Astrocyte of the cerebellum (primary cell): ENCODE results near the gene PTGES2.

Source experiments
- DNase-seq: peaks from one replicate; pipeline ENCODE4 v3.0.0-alpha.2; 2011; ENCODE audit warnings: low read depth
- H3K4me3 ChIP-seq: 2 replicates; pipeline ENCODE4 v1.5.1; 2011; ENCODE audit warnings: mild to moderate bottlenecking, low read depth, low read length, moderate library complexity
- CTCF ChIP-seq: IDR thresholded peaks from 2 replicates; pipeline ENCODE4 v1.5.1; 2012; ENCODE audit warnings: low read length, low read depth, moderate library complexity, mild to moderate bottlenecking; ENCODE audit errors: missing control alignments
- in situ Hi-C: cut with HindIII; loops from 2 replicates; pipeline ENCODE4 v1.10.0; 2017; ENCODE audit warnings: low sequenced_read_pairs

Gene PTGES2

GRCh38 chr9:128097543-128098296, 29.8 kb downstream of the PTGES2 start:
- H3K4me3 ChIP-seq, result peak overlapping the region; percentile 46
- no peak for TF ChIP-seq CTCF
- in situ Hi-C loops, result loop anchor here (10.0 kb wide), 1 partner anchor 163 kb away; the partner anchor contains the start of genes DPM2 and PIP5KL1
- no peak for DNase-seq

GRCh38 chr9:128096616-128097536, 30.7 kb downstream of the PTGES2 start:
- in situ Hi-C loops, result loop anchor here (10.0 kb wide), 1 partner anchor 162 kb away; the partner anchor contains the start of genes DPM2 and PIP5KL1
- no peak for DNase-seq
- H3K4me3 ChIP-seq, result no peak overlapping the region
- no peak for TF ChIP-seq CTCF

GRCh38 chr9:128094950-128095544, 32.5 kb downstream of the PTGES2 start:
- H3K4me3 ChIP-seq, result no peak overlapping the region
- in situ Hi-C loops, result loop anchor here (10.0 kb wide), 1 partner anchor 160 kb away; the partner anchor contains the start of genes DPM2 and PIP5KL1
- no peak for TF ChIP-seq CTCF
- no peak for DNase-seq

- peak; percentile 97 for DNase-seq
- peak overlapping the region; percentile 49 for H3K4me3 ChIP-seq
- no peak for TF ChIP-seq CTCF
- in situ Hi-C loops, result loop anchor here (10.0 kb wide), 1 partner anchor 160 kb away; the partner anchor contains the start of genes DPM2 and PIP5KL1
Measured at GRCh38 chr9:128094166-128094949, 33.2 kb downstream of the PTGES2 start.

GRCh38 chr9:128093011-128093410, 34.5 kb downstream of the PTGES2 start:
- TF ChIP-seq CTCF, result no peak
- in situ Hi-C loops, result loop anchor here (10.0 kb wide), 1 partner anchor 158 kb away; the partner anchor contains the start of genes DPM2 and PIP5KL1
- DNase-seq, result no peak
- peak overlapping the region; percentile 49 for H3K4me3 ChIP-seq
